GM12873 (cell line): Measurements from ENCODE around the gene ZBTB24.

Experiments used
- CTCF ChIP-seq: IDR thresholded peaks from 2 replicates; pipeline ENCODE4 v1.5.1; 2012; ENCODE audit warnings: low read depth, mild to moderate bottlenecking, moderate library complexity, low read length, control low read depth; ENCODE audit not compliant: insufficient read depth; ENCODE audit errors: missing control alignments

The ZBTB24 gene

GRCh38 chr6:109466212-109466923, 16.7 kb downstream of the ZBTB24 start:
- no peak for TF ChIP-seq CTCF

- no peak for TF ChIP-seq CTCF
These were observed 17.2 kb downstream of the ZBTB24 start for GRCh38 chr6:109465772-109466171.

- no peak for TF ChIP-seq CTCF
These were observed 21.1 kb downstream of the ZBTB24 start for GRCh38 chr6:109461733-109462526.

GRCh38 chr6:109460161-109460829, 22.7 kb downstream of the ZBTB24 start:
- no peak for TF ChIP-seq CTCF

- no peak for TF ChIP-seq CTCF
These were observed 24.1 kb downstream of the ZBTB24 start for GRCh38 chr6:109458774-109459531.

- TF ChIP-seq CTCF: no peak
These were observed 25.4 kb downstream of the ZBTB24 start for GRCh38 chr6:109457562-109457996.
